ENCODE measurements around the gene TXNDC5. TPM values are rescaled to one million over a fixed set of nuclear protein-coding genes. Genes with fewer than 3 reads are reported as not detected.

TXNDC5 gene
- total and polyA plus RNA-seq, 2 donors (not counting 3 experiments of a cell fraction or from before 2014, with no cell fraction given), result 1,665 to 2,629 TPM

- BruUV-seq (replicated peaks), result no TSS peak
- intact Hi-C loops (cut with micrococcal nuclease) (loop anchor here (1.0 to 2.0 kb wide), 2 partner anchors 21 to 44 kb away; partner anchors contain the start of gene TXNDC5), dilution Hi-C loops (cut with MboI; ENCODE audit: extremely low pct_ligation_motif_present, low sequenced_read_pairs) (no loop called here)
- H3K9ac ChIP-seq (replicated peaks; ENCODE audit: extremely low read depth, insufficient read depth, low read length), result no peak overlapping the region
- ChIA-PET CTCF (interaction anchor here (0.7 to 1.6 kb wide), 3 partner anchors 8 to 51 kb away, joined by 3 read pairs; no protein-coding TSS in a partner anchor), POLR2A (no interaction called here)
- peak; percentile 60 for DNase-seq (ENCODE audit: low read depth, low spot score)
- peak overlapping the region; percentile 5 for H3K4me2 ChIP-seq (ENCODE audit: insufficient read depth, low read length)
- H3K27ac ChIP-seq (ENCODE audit: insufficient read depth, low read depth, low read length), result no peak overlapping the region
- no peak for TF ChIP-seq EZH2 (IDR thresholded peaks at IDR 0.05; ENCODE audit: borderline replicate concordance, low read depth, low read length, severe bottlenecking)
- peak; percentile 64 for TF ChIP-seq JUN (IDR thresholded peaks at IDR 0.05; ENCODE audit: borderline replicate concordance, insufficient read depth, insufficient read length, low read depth)
- peak; percentile 71 for TF ChIP-seq FOS (IDR thresholded peaks at IDR 0.05; ENCODE audit: borderline replicate concordance, insufficient read depth, low read length)
- TF ChIP-seq MYC (IDR thresholded peaks at IDR 0.05; ENCODE audit: low read depth, low read length), result no peak
- TF ChIP-seq POLR2A (IDR thresholded peaks at IDR 0.05; ENCODE audit: low read depth, low read length), result no peak
- no peak for TF ChIP-seq POLR2AphosphoS5 (IDR thresholded peaks at IDR 0.05; ENCODE audit: insufficient read depth, low read depth, low read length)
- H3K9me3 ChIP-seq (replicated peaks; ENCODE audit: control insufficient read depth, insufficient read depth, low read length), result no peaks in the 10 kb centered on the region
- H3K9me1 ChIP-seq (replicated peaks; ENCODE audit: control insufficient read depth, extremely low read depth, insufficient read depth, low read length), result no peaks in the 10 kb centered on the region
- peak; percentile 80 for FAIRE-seq
- H3K79me2 ChIP-seq (ENCODE audit: control insufficient read depth, insufficient read depth, low read length), result no peaks in the 10 kb centered on the region
- H2AFZ ChIP-seq (ENCODE audit: low read depth, low read length), result no peak overlapping the region
- peaks cover 27% of the 10 kb centered on the region for H3K4me1 ChIP-seq (ENCODE audit: control insufficient read depth, extremely low read depth, insufficient read depth, low read length)
- no peaks in the 10 kb centered on the region for H4K20me1 ChIP-seq (replicated peaks; ENCODE audit: control insufficient read depth, extremely low read depth, insufficient read depth, low read length)
- H3K36me3 ChIP-seq (ENCODE audit: control insufficient read depth in 2 of 2, extremely low read depth in 1 of 2, insufficient read depth in 2 of 2, low read length in 2 of 2), result no peaks in the 10 kb centered on the region
- H3K4me3 ChIP-seq (replicated peaks in 1 of 3; ENCODE audit: insufficient read depth in 1 of 3, low read depth in 1 of 3, low read length in 3 of 3), result no peak overlapping the region
- no peaks in the 10 kb centered on the region for H3K27me3 ChIP-seq (ENCODE audit: control insufficient read depth in 2 of 2, insufficient read depth in 2 of 2, low read length in 2 of 2)
These were observed 44.1 kb upstream of the TXNDC5 start for GRCh38 chr6:7954477-7955200.

DNA sequence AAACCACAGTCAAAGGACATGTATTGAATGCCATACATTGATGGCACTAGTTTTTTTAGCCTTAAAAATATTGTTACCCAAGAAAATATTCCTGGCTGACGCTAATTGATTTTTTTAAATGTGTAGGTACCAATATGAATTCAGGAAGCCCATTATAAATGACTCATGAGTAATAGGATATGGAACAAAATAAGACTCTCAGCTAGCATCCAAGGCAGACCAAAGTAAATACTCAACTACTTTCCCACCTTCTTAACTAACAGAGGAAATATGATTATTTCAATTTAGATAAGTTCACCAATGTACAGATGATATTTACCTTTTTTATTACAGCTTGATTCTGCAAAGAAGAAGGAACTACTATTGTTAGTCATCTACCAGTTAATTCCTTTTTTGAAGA lies 43.2 kb upstream of the TXNDC5 start:
- no peaks in the 10 kb centered on the region for H3K27me3 ChIP-seq (ENCODE audit: control insufficient read depth in 2 of 2, insufficient read depth in 2 of 2, low read length in 2 of 2)
- H2AFZ ChIP-seq (ENCODE audit: low read depth, low read length), result no peak overlapping the region
- no peaks in the 10 kb centered on the region for H4K20me1 ChIP-seq (replicated peaks; ENCODE audit: control insufficient read depth, extremely low read depth, insufficient read depth, low read length)
- H3K9me1 ChIP-seq (replicated peaks; ENCODE audit: control insufficient read depth, extremely low read depth, insufficient read depth, low read length), result no peaks in the 10 kb centered on the region
- H3K27ac ChIP-seq (ENCODE audit: insufficient read depth, low read depth, low read length), result no peak overlapping the region
- no peaks in the 10 kb centered on the region for H3K36me3 ChIP-seq (ENCODE audit: control insufficient read depth in 2 of 2, extremely low read depth in 1 of 2, insufficient read depth in 2 of 2, low read length in 2 of 2)
- peak overlapping the region; percentile 37 for H3K4me2 ChIP-seq (ENCODE audit: insufficient read depth, low read length)
- dilution Hi-C loops (cut with MboI; ENCODE audit: extremely low pct_ligation_motif_present, low sequenced_read_pairs), result no loop called here
- no peak overlapping the region for H3K9ac ChIP-seq (replicated peaks; ENCODE audit: extremely low read depth, insufficient read depth, low read length)
- intact Hi-C loops (cut with micrococcal nuclease), result loop anchor here (1.0 to 2.0 kb wide), 3 partner anchors 22 to 43 kb away; partner anchors contain the start of gene TXNDC5
- no TSS peak for BruUV-seq (replicated peaks)
- no peaks in the 10 kb centered on the region for H3K79me2 ChIP-seq (ENCODE audit: control insufficient read depth, insufficient read depth, low read length)
- POLR2A ChIA-PET, result interaction anchor here (0.5 kb wide), 1 partner anchor 46 kb away, joined by 5 read pairs; no protein-coding TSS in a partner anchor
- H3K9me3 ChIP-seq (replicated peaks; ENCODE audit: control insufficient read depth, insufficient read depth, low read length), result no peaks in the 10 kb centered on the region
- TF ChIP-seq FOS (IDR thresholded peaks at IDR 0.05; ENCODE audit: borderline replicate concordance, insufficient read depth, low read length), result peak; percentile 64
- TF ChIP-seq, protein P1, sequence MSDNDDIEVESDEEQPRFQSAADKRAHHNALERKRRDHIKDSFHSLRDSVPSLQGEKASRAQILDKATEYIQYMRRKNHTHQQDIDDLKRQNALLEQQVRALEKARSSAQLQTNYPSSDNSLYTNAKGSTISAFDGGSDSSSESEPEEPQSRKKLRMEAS (IDR thresholded peaks at IDR 0.05; ENCODE audit: insufficient read depth, insufficient read length), result no peak
- TF ChIP-seq MYC (IDR thresholded peaks at IDR 0.05; ENCODE audit: low read depth, low read length), result no peak
- no peak for TF ChIP-seq EZH2 (IDR thresholded peaks at IDR 0.05; ENCODE audit: borderline replicate concordance, low read depth, low read length, severe bottlenecking)
- TF ChIP-seq GATA2 (IDR thresholded peaks at IDR 0.05; ENCODE audit: insufficient read depth, insufficient read length, low read depth, low read length), result no peak
- TF ChIP-seq POLR2AphosphoS5 (IDR thresholded peaks at IDR 0.05; ENCODE audit: insufficient read depth, low read depth, low read length), result no peak
- no peak for TF ChIP-seq POLR2A (IDR thresholded peaks at IDR 0.05; ENCODE audit: low read depth, low read length)
- TF ChIP-seq CTCF (IDR thresholded peaks at IDR 0.05; ENCODE audit: extremely low read depth in 1 of 2, insufficient read depth in 1 of 2, low read depth in 1 of 2, low read length in 2 of 2), result no peak
- peak; percentile 78 for TF ChIP-seq JUN (IDR thresholded peaks at IDR 0.05; ENCODE audit: borderline replicate concordance, insufficient read depth, insufficient read length, low read depth)
- DNase-seq (ENCODE audit: low read depth, low spot score) (peak; percentile 82), FAIRE-seq (peak; percentile 78)
- no peak overlapping the region for H3K4me3 ChIP-seq (replicated peaks in 1 of 3; ENCODE audit: insufficient read depth in 1 of 3, low read depth in 1 of 3, low read length in 3 of 3)
- CTCF ChIA-PET, result interaction anchor here (0.7 to 1.6 kb wide), 4 partner anchors 9 to 52 kb away, joined by 3 read pairs; no protein-coding TSS in a partner anchor
- peaks cover 19% of the 10 kb centered on the region for H3K4me1 ChIP-seq (ENCODE audit: control insufficient read depth, extremely low read depth, insufficient read depth, low read length)

Measured in endothelial cell of umbilical vein (primary cell).